GM19023 (cell line): ENCODE measurements around the gene TAS1R3.

ENCODE experiments used
- ATAC-seq: cut with Tn5 transposase; IDR thresholded peaks from one replicate; pipeline ENCODE4 v1.9.1; 2021; ENCODE audit warnings: mild to moderate bottlenecking, moderate library complexity; ENCODE audit not compliant: unreplicated experiment

Gene TAS1R3

GRCh38 chr1:1349256-1350012 lies 18.4 kb downstream of the TAS1R3 start, which contains the start of gene DVL1:
Gene DVL1 (minus strand): TSS chr1:1349418. CDS start chr1:1349065, 353 bp downstream.
- peak; percentile 62 for ATAC-seq

GRCh38 chr1:1351511-1352427 lies 20.7 kb downstream of the TAS1R3 start:
- no peak for ATAC-seq

GRCh38 chr1:1352786-1353388 lies 21.8 kb downstream of the TAS1R3 start:
- no peak for ATAC-seq

GRCh38 chr1:1353389-1354151 lies 22.5 kb downstream of the TAS1R3 start:
- ATAC-seq = no peak

- ATAC-seq = no peak
Observed at GRCh38 chr1:1354271-1355247, 23.5 kb downstream of the TAS1R3 start.

- ATAC-seq = no peak
Observed at GRCh38 chr1:1355416-1355815, 24.3 kb downstream of the TAS1R3 start.

GRCh38 chr1:1356166-1356795 lies 25.2 kb downstream of the TAS1R3 start:
- no peak for ATAC-seq

GRCh38 chr1:1356796-1357401 lies 25.8 kb downstream of the TAS1R3 start:
- ATAC-seq = no peak

GRCh38 chr1:1357871-1358432 lies 26.9 kb downstream of the TAS1R3 start:
- no peak for ATAC-seq

GRCh38 chr1:1358433-1359271 lies 27.6 kb downstream of the TAS1R3 start, which contains the start of gene MXRA8:
Gene MXRA8 (minus strand): TSS chr1:1358555. CDS start chr1:1358504, 51 bp downstream.
- ATAC-seq = no peak

GRCh38 chr1:1359308-1359663 lies 28.2 kb downstream of the TAS1R3 start:
- no peak for ATAC-seq

- no peak for ATAC-seq
Observed at GRCh38 chr1:1359664-1360468, 28.8 kb downstream of the TAS1R3 start.

- ATAC-seq = no peak
Observed at GRCh38 chr1:1360506-1361169, 29.6 kb downstream of the TAS1R3 start.

- no peak for ATAC-seq
Observed at GRCh38 chr1:1361233-1361981, 30.3 kb downstream of the TAS1R3 start.

GRCh38 chr1:1361982-1362423 lies 30.9 kb downstream of the TAS1R3 start:
- no peak for ATAC-seq
